SH-SY5Y (cell line): Measurements from ENCODE around the gene RAF1.

Experiments
- GATA2 ChIP-seq: IDR thresholded peaks from 2 replicates; pipeline ENCODE4 v1.6.1; 2011; ENCODE audit warnings: mild to moderate bottlenecking, low read depth, low read length
- GATA3 ChIP-seq: IDR thresholded peaks from 2 replicates; pipeline ENCODE4 v1.6.1; 2011; ENCODE audit warnings: low read depth, mild to moderate bottlenecking, low read length, moderate library complexity

DNA sequence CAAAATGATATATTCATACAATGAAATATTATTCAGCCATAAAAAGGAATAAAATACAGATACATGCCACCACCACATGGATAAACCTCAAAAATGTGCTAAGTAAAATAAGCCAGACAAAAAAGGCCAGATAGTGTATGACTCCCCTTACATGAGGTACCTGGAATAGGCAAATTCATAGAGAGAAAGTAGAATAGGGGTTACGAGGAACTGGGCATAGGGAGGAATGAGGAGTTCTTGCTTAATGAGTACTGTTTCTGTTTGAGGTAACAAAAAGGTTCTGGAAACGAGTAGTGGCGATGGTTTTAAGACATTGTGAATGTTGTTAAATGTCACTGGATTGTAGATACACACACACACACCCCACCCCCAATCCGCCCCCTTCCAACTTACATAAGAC, 8.2 kb downstream of the RAF1 start:
- TF ChIP-seq GATA2 (no peak), GATA3 (no peak)
